ENCODE measurements around the gene PCSK2.

Gene PCSK2

DNA sequence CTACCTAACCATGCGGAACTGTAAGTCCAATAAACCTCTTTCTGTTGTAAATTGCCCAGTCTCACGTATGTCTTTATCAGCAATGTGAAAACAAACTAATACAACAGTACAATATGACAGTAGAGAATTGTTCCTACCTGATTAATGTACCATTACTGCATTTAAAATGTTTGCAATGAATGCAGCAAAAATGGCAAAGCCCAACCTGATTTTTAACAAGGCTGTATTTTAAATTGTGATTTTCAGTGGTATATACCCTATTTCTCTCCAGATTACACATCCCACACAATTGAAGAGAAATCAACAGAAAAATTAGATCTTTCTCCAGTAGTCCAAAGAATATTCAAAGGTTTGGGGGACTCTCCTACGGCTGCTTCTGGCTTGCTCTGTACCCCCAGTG lies 3.3 kb upstream of the PCSK2 start:
- TF ChIP-seq, protein P1, sequence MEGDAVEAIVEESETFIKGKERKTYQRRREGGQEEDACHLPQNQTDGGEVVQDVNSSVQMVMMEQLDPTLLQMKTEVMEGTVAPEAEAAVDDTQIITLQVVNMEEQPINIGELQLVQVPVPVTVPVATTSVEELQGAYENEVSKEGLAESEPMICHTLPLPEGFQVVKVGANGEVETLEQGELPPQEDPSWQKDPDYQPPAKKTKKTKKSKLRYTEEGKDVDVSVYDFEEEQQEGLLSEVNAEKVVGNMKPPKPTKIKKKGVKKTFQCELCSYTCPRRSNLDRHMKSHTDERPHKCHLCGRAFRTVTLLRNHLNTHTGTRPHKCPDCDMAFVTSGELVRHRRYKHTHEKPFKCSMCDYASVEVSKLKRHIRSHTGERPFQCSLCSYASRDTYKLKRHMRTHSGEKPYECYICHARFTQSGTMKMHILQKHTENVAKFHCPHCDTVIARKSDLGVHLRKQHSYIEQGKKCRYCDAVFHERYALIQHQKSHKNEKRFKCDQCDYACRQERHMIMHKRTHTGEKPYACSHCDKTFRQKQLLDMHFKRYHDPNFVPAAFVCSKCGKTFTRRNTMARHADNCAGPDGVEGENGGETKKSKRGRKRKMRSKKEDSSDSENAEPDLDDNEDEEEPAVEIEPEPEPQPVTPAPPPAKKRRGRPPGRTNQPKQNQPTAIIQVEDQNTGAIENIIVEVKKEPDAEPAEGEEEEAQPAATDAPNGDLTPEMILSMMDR (IDR thresholded peaks at IDR 0.05; ENCODE audit: low read depth, low read length) = no peak
- no peak overlapping the region for H3K27ac ChIP-seq
- no peak for DNase-seq
- H3K36me3 ChIP-seq = no peaks in the 10 kb centered on the region
- H3K9me3 ChIP-seq (ENCODE audit: severe bottlenecking) = no peaks in the 10 kb centered on the region
- no peaks in the 10 kb centered on the region for H3K27me3 ChIP-seq (ENCODE audit: insufficient read depth, low read depth, severe bottlenecking)
- H3K4me3 ChIP-seq (ENCODE audit: low read depth, low read length) = no peak overlapping the region

DNA sequence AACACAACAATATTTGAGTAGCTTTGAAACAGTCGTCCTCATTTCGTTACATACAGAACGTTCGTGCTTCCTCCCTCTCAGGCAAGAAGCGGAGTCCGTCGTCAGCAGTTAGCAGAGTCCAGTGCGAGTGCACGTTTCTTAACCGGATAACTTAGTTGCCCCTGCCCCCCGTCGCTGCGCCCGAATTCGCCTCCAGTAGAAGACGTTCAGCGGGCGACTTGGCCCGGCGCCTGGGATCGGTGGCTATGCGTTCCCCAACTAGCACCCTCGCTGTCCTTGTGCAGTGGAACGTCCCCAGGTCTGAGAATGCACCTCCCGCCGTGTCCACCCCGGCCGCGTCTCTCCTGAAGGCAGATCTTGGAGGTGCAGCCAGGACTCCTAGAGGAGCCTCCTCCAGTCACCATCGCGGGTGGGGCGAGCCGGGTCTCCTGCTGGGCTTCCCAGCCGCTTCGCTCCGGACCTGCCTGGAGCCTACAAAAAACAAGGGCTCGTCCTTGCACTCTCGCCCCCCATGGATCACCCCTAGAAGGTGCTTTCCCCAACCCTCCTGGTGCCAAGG lies 910 bp upstream of the PCSK2 start:
- peak overlapping the region; percentile 96 for H3K4me3 ChIP-seq (ENCODE audit: low read depth, low read length)
- H3K27me3 ChIP-seq (ENCODE audit: insufficient read depth, low read depth, severe bottlenecking) = no peaks in the 10 kb centered on the region
- peak overlapping the region; percentile 97 for H3K27ac ChIP-seq
- peak; percentile 59 for DNase-seq
- H3K9me3 ChIP-seq (ENCODE audit: severe bottlenecking) = no peaks in the 10 kb centered on the region
- TF ChIP-seq, protein P1 (IDR thresholded peaks at IDR 0.05; ENCODE audit: low read depth, low read length) = no peak
- H3K36me3 ChIP-seq = peaks cover 2% of the 10 kb centered on the region; the same call in 1 of the 2 replicates

DNA sequence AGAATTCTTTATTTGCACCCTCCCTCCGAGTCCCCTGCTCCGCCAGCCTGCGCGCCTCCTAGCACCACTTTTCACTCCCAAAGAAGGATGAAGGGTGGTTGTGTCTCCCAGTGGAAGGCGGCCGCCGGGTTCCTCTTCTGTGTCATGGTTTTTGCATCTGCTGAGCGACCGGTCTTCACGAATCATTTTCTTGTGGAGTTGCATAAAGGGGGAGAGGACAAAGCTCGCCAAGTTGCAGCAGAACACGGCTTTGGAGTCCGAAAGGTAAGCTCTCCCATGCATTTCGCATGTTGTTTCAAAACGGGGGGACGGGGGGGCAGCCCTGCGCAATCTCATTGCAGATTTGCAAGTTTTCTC lies 357 bp downstream of the PCSK2 start:
- peak overlapping the region; percentile 81 for H3K4me3 ChIP-seq (ENCODE audit: low read depth, low read length)
- peak overlapping the region; percentile 72 for H3K27ac ChIP-seq
- no peaks in the 10 kb centered on the region for H3K9me3 ChIP-seq (ENCODE audit: severe bottlenecking)
- H3K36me3 ChIP-seq = peaks cover 10% of the 10 kb centered on the region
- no peaks in the 10 kb centered on the region for H3K27me3 ChIP-seq (ENCODE audit: insufficient read depth, low read depth, severe bottlenecking)
- TF ChIP-seq, protein P1 (IDR thresholded peaks at IDR 0.05; ENCODE audit: low read depth, low read length) = no peak
- no peak for DNase-seq

DNA sequence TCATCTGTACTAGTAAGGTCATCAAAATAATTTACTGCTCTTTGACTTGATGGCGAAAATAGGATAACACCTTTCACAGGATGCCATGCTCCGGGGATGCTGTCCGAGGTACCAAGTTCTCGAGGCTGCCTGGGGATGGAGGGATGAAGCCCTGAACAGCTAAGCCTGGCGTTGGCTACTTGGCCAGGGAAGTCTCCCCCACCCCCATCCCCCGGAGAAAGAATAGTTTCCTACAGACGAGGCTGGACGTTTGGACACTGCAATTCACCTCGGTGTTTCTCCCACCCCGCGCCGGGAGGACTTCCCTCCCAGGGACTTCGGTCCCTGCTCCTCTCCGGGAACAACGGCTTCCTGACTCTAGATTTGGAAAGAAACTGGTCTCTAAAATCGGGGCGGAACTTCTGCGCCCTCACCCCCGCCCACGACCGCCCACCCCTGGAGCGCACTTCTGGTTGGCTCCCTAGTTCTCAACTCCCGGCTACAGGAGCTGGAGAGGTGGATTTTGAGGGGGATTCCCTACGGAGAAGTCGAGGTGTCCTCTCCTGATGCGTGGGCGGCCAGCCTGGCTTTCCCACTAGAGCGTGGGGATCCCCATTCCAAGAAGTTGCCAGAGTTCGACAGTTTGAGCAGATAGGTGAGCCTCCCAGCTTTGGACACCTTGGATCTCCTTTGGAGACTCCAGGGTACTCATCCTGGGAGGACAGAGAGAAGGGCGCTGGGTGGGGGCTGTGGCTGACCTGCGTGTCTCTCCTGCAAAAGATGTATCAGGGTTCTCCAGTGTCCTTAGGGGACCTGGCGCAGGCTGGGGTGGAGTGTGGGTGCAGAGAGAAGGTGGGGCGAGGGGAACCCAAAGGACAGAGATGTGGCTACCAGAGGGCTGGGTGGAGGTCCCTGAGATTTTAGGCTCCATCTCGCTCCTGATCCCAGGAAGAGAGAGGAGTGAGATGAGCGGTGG lies 1.1 kb downstream of the PCSK2 start:
- no peaks in the 10 kb centered on the region for H3K27me3 ChIP-seq (ENCODE audit: insufficient read depth, low read depth, severe bottlenecking)
- no peaks in the 10 kb centered on the region for H3K9me3 ChIP-seq (ENCODE audit: severe bottlenecking)
- peak; percentile 36 for DNase-seq
- peaks cover 18% of the 10 kb centered on the region for H3K36me3 ChIP-seq
- H3K4me3 ChIP-seq (ENCODE audit: low read depth, low read length) = peak overlapping the region; percentile 81
- H3K27ac ChIP-seq = peak overlapping the region; percentile 72
- TF ChIP-seq, protein P1 (IDR thresholded peaks at IDR 0.05; ENCODE audit: low read depth, low read length) = no peak

DNA sequence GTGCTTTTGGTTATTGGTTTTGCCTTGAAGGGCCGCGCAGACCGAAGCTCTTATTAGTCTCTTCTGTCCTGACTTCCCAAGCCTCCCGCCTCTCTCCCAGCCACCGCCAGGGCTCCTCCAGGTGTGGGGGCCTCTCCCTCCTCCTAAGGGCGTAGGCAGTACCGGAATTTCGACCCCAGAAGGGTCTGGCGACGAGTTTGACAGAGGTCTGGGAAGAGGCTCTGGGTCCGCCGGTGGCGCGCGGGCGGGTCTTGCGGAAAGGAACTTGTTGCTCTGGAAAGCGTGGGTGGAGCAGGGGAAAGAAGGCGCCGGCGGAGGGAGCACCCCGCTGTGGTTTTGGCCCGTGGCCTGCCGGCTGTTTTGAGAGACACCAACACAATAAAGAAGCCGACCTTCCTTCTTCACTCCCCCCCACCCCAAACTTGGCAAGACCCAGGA lies 1.8 kb downstream of the PCSK2 start:
- Histone ChIP-seq H3K27me3 (ENCODE audit: insufficient read depth, low read depth, severe bottlenecking) (no peaks in the 10 kb centered on the region), H3K4me3 (ENCODE audit: low read depth, low read length) (peak overlapping the region; percentile 81)

More for the DNA sequence above, 1.8 kb downstream of the PCSK2 start:
- DNase-seq = peak; percentile 63
- Histone ChIP-seq H3K9me3 (ENCODE audit: severe bottlenecking) (no peaks in the 10 kb centered on the region), H3K27ac (peak overlapping the region; percentile 72), H3K36me3 (peaks cover 18% of the 10 kb centered on the region)
- TF ChIP-seq, protein P1 (IDR thresholded peaks at IDR 0.05; ENCODE audit: low read depth, low read length) = no peak
